ENCODE data around the gene ZNF341. TPM values are rescaled to one million over a fixed set of nuclear protein-coding genes. Genes with fewer than 3 reads are reported as not detected.

ZNF341 gene
- total and polyA plus RNA-seq, 4 donors = 1.3 to 7.1 (median 4.6) TPM

Other genes with a start within 250 kb of the ZNF341 start
- gene CBFA2T2, start 241.9 kb upstream of the ZNF341 start, total RNA-seq = 10 to 100 TPM; 14.5 to 15.3 TPM
- 10 to 100 TPM; 22.9 to 33.3 TPM for gene CBFA2T2, start 241.9 kb upstream of the ZNF341 start, polyA plus RNA-seq (ENCODE audit: insufficient read length in 2 of 2)
- not detected for gene C20orf144, start 69.7 kb upstream of the ZNF341 start, total RNA-seq
- 1 to 10 TPM in 1 of 2 donors, under 1 TPM in 1; 0.33 to 1.1 TPM for gene C20orf144, start 69.7 kb upstream of the ZNF341 start, polyA plus RNA-seq (ENCODE audit: insufficient read length in 2 of 2)
- gene ACTL10, start 65.1 kb upstream of the ZNF341 start, total RNA-seq = under 1 TPM; 0.50 to 0.77 TPM
- gene ACTL10, start 65.1 kb upstream of the ZNF341 start, polyA plus RNA-seq (ENCODE audit: insufficient read length in 2 of 2) = 1 to 10 TPM in 1 of 2 donors, under 1 TPM in 1; 0.82 to 1.2 TPM
- gene NECAB3, start 57.6 kb upstream of the ZNF341 start, total RNA-seq = 10 to 100 TPM; 27.5 to 36.4 TPM
- gene NECAB3, start 57.6 kb upstream of the ZNF341 start, polyA plus RNA-seq (ENCODE audit: insufficient read length in 2 of 2) = 10 to 100 TPM; 30.9 to 42.7 TPM
- gene E2F1, start 45.6 kb upstream of the ZNF341 start, total RNA-seq = 10 to 100 TPM in 1 of 2 donors, 1 to 10 TPM in 1; 3.4 to 10.9 TPM
- gene E2F1, start 45.6 kb upstream of the ZNF341 start, polyA plus RNA-seq (ENCODE audit: insufficient read length in 2 of 2) = 10 to 100 TPM in 1 of 2 donors, 1 to 10 TPM in 1; 9.8 to 11.4 TPM
- gene PXMP4, start 11.7 kb upstream of the ZNF341 start, total RNA-seq = 10 to 100 TPM; 11.7 to 13.5 TPM
- gene PXMP4, start 11.7 kb upstream of the ZNF341 start, polyA plus RNA-seq (ENCODE audit: insufficient read length in 2 of 2) = 10 to 100 TPM; 14.8 to 16.8 TPM
- gene CHMP4B, start 79.4 kb downstream of the ZNF341 start, total RNA-seq = 10 to 100 TPM; 47.3 to 55.5 TPM
- gene CHMP4B, start 79.4 kb downstream of the ZNF341 start, polyA plus RNA-seq (ENCODE audit: insufficient read length in 2 of 2) = 100 to 1,000 TPM; 172 to 187 TPM